Panc1 (cell line): Measurements from ENCODE around the gene SLC9A1. TPM values are rescaled to one million over a fixed set of nuclear protein-coding genes. Genes with fewer than 3 reads are reported as not detected.

Experiments
- ATAC-seq: fragments of 200-7000 bp; cut with Tn5 transposase; 2 replicates; pipeline ENCODE4 v1.9.1; 2020; ENCODE audit warnings: mild to moderate bottlenecking, moderate library complexity
- BruUV-seq: library from RNA; stranded (reverse); fragments of 400-500 nt; replicated peaks from 2 replicates; lab custom pipeline; 2021; lab: Mats Ljungman, UMichigan
- CTCF ChIA-PET: fragments of 300-600 bp; sonication (Branson Sonifier 250); formaldehyde crosslinking; loops from one replicate; lab custom pipeline; 2022; ENCODE audit warnings: antibody characterized with exemption; lab: Charles Lee
- POLR2A ChIA-PET: fragments of 300-600 bp; sonication (Branson Sonifier 250); formaldehyde crosslinking; loops from one replicate; lab custom pipeline; 2022; ENCODE audit warnings: antibody characterized with exemption; lab: Charles Lee
- DNase-seq: peaks from one replicate; pipeline ENCODE4 v3.0.0-alpha.2; 2010; ENCODE audit warnings: low read depth, low spot score
- H3K27ac ChIP-seq: 2 replicates; pipeline ENCODE4 v1.5.1; 2011; ENCODE audit warnings: mild to moderate bottlenecking, low read length, inconsistent platforms
- H3K27me3 ChIP-seq: fragments of 200-500 bp; sonication (Bioruptor generic); 2 replicates; pipeline ENCODE4 v1.6.0; 2014; ENCODE audit warnings: low read length, inconsistent platforms; ENCODE audit not compliant: control insufficient read depth, insufficient read depth
- H3K36me3 ChIP-seq: fragments of 200-500 bp; sonication (Bioruptor generic); 2 replicates; pipeline ENCODE4 v1.5.1; 2014; ENCODE audit warnings: inconsistent platforms, mild to moderate bottlenecking, low read length, moderate library complexity; ENCODE audit not compliant: control insufficient read depth, insufficient read depth
- H3K4me1 ChIP-seq: 2 replicates; pipeline ENCODE4 v1.5.1; 2011; ENCODE audit warnings: inconsistent platforms, mild to moderate bottlenecking, low read length, moderate library complexity; ENCODE audit not compliant: control insufficient read depth, insufficient read depth
- H3K4me3 ChIP-seq, 2 experiments: 2 replicates each; pipeline ENCODE4 v1.5.1; 2011 to 2012; ENCODE audit warnings: low read depth in 2 of 2, low read length in 2 of 2, mild to moderate bottlenecking in 2 of 2, inconsistent platforms in 1 of 2, moderate library complexity in 1 of 2
- H3K9me3 ChIP-seq: fragments of 200-500 bp; sonication (Bioruptor generic); 2 replicates; pipeline ENCODE4 v1.5.1; 2014; ENCODE audit warnings: low read depth, mild to moderate bottlenecking, inconsistent platforms, low read length, moderate library complexity; ENCODE audit not compliant: control insufficient read depth, insufficient read depth
- POLR2AphosphoS5 ChIP-seq: IDR thresholded peaks from 2 replicates; pipeline ENCODE4 v1.6.1; 2012; ENCODE audit warnings: mild to moderate bottlenecking, low read depth, low read length, moderate library complexity
- SIN3A ChIP-seq: IDR thresholded peaks from 2 replicates; pipeline ENCODE4 v1.6.1; 2012; ENCODE audit warnings: low read depth, mild to moderate bottlenecking, low read length, moderate library complexity, borderline replicate concordance; ENCODE audit not compliant: insufficient read depth
- TCF7L2 ChIP-seq: IDR thresholded peaks from 2 replicates; pipeline ENCODE4 v1.6.1; 2011; ENCODE audit warnings: mild to moderate bottlenecking, low read depth, low read length, inconsistent platforms
- in situ Hi-C: cut with HindIII; loops from 2 replicates; pipeline ENCODE4 v1.10.0; 2016; ENCODE audit warnings: low sequenced_read_pairs, low pct_unique_long_range_greater_than_20kb
- intact Hi-C: fragments of 100-400 bp; cut with micrococcal nuclease; formaldehyde crosslinking; loops from one replicate; pipeline ENCODE4 v1.10.0; 2022; ENCODE audit not compliant: unreplicated experiment
- total RNA-seq: library from RNA; stranded (reverse); gene quantifications from one replicate; pipeline ENCODE4 v1.2.1, GENCODE V29; 2021; ENCODE audit not compliant: unreplicated experiment
- TF ChIP-seq, protein P1 (sequence below): fragments of 450-650 bp; IDR thresholded peaks from 2 replicates; pipeline ENCODE4 v1.5.1; 2017; ENCODE audit warnings: mild to moderate bottlenecking
- TF ChIP-seq, protein P2 (sequence below), 2 experiments: IDR thresholded peaks; 2 replicates each; pipeline ENCODE4 v1.6.1; 2011 to 2012; ENCODE audit warnings: low read depth in 2 of 2, control low read depth in 1 of 2, low read length in 1 of 2, mild to moderate bottlenecking in 1 of 2, moderate library complexity in 1 of 2; ENCODE audit not compliant: insufficient read depth in 1 of 2

SLC9A1 gene
- total RNA-seq, 1 experiment from 2014 or later, result 31.3 TPM

DNA sequence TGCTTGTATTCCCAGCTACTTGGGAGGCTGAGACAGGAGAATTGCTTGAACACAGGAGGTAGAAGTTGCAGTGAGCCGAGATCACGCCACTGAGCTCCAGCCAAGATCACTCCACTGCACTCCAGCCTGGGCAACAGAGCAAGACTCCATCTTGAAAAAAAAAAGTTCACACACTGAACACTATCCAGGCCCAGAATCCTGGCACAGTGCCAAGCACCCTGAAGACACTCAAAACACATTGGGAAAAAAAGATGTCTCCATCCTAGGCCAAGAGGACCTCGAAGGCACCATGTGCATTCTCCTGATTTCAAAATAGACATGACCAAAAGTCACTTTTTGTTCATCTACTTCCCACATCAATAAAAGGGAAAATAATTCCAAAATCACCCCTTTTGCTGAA lies 38.7 kb downstream of the SLC9A1 start:
- Histone ChIP-seq H3K9me3 (no peaks in the 10 kb centered on the region), H3K4me1 (peaks cover 8% of the 10 kb centered on the region), H3K27me3 (no peaks in the 10 kb centered on the region), H3K27ac (no peak overlapping the region), H3K36me3 (no peaks in the 10 kb centered on the region), H3K4me3 (no peak overlapping the region)
- in situ Hi-C loops (no loop called here), intact Hi-C loops (no loop called here)
- ATAC-seq, result no peak
- ChIA-PET CTCF (interaction anchor here (0.6 kb wide), 1 partner anchor 26 kb away, joined by 3 read pairs; no protein-coding TSS in a partner anchor), POLR2A (no interaction called here)
- BruUV-seq, result no TSS peak
- no peak for DNase-seq
- TF ChIP-seq, protein P1, sequence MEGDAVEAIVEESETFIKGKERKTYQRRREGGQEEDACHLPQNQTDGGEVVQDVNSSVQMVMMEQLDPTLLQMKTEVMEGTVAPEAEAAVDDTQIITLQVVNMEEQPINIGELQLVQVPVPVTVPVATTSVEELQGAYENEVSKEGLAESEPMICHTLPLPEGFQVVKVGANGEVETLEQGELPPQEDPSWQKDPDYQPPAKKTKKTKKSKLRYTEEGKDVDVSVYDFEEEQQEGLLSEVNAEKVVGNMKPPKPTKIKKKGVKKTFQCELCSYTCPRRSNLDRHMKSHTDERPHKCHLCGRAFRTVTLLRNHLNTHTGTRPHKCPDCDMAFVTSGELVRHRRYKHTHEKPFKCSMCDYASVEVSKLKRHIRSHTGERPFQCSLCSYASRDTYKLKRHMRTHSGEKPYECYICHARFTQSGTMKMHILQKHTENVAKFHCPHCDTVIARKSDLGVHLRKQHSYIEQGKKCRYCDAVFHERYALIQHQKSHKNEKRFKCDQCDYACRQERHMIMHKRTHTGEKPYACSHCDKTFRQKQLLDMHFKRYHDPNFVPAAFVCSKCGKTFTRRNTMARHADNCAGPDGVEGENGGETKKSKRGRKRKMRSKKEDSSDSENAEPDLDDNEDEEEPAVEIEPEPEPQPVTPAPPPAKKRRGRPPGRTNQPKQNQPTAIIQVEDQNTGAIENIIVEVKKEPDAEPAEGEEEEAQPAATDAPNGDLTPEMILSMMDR, result no peak

DNA sequence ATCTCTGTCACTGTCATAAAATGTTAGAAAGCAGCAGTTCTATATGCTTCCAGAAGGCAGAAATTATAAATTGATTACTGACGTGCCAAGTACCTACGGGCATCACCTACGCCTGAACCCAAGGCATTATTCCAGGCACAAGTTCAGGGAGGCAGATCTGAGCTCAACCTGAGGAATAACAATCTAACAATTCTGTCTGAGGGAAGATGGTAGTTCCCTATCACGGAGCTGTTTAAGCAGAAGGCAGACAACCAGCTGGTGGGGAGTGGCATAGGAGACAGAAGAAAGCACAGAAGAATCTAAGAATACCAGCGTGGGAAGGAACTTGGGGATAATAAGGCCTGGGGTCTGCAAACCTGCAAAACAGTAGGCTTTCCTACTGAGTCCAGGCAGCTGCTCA lies 40.4 kb downstream of the SLC9A1 start:
- no peak for TF ChIP-seq POLR2AphosphoS5
- TF ChIP-seq, protein P1, result no peak
- TF ChIP-seq, protein P2, sequence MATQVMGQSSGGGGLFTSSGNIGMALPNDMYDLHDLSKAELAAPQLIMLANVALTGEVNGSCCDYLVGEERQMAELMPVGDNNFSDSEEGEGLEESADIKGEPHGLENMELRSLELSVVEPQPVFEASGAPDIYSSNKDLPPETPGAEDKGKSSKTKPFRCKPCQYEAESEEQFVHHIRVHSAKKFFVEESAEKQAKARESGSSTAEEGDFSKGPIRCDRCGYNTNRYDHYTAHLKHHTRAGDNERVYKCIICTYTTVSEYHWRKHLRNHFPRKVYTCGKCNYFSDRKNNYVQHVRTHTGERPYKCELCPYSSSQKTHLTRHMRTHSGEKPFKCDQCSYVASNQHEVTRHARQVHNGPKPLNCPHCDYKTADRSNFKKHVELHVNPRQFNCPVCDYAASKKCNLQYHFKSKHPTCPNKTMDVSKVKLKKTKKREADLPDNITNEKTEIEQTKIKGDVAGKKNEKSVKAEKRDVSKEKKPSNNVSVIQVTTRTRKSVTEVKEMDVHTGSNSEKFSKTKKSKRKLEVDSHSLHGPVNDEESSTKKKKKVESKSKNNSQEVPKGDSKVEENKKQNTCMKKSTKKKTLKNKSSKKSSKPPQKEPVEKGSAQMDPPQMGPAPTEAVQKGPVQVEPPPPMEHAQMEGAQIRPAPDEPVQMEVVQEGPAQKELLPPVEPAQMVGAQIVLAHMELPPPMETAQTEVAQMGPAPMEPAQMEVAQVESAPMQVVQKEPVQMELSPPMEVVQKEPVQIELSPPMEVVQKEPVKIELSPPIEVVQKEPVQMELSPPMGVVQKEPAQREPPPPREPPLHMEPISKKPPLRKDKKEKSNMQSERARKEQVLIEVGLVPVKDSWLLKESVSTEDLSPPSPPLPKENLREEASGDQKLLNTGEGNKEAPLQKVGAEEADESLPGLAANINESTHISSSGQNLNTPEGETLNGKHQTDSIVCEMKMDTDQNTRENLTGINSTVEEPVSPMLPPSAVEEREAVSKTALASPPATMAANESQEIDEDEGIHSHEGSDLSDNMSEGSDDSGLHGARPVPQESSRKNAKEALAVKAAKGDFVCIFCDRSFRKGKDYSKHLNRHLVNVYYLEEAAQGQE (IDR thresholded peaks at IDR 0.05; ENCODE audit: insufficient read depth in 1 of 2, low read depth in 2 of 2, low read length in 1 of 2), result no peak
- TF ChIP-seq TCF7L2, result no peak
- no peak for TF ChIP-seq SIN3A
- in situ Hi-C loops, result no loop called here
- ChIA-PET POLR2A (no interaction called here), CTCF (no interaction called here)
- DNase-seq (no peak), ATAC-seq (no peak)
- no peaks in the 10 kb centered on the region for H3K27me3 ChIP-seq
- BruUV-seq, result no TSS peak
- H3K4me1 ChIP-seq, result peaks cover 11% of the 10 kb centered on the region
- no peaks in the 10 kb centered on the region for H3K36me3 ChIP-seq
- H3K4me3 ChIP-seq, result no peak overlapping the region
- intact Hi-C loops, result no loop called here
- H3K9me3 ChIP-seq, result no peaks in the 10 kb centered on the region
- no peak overlapping the region for H3K27ac ChIP-seq

DNA sequence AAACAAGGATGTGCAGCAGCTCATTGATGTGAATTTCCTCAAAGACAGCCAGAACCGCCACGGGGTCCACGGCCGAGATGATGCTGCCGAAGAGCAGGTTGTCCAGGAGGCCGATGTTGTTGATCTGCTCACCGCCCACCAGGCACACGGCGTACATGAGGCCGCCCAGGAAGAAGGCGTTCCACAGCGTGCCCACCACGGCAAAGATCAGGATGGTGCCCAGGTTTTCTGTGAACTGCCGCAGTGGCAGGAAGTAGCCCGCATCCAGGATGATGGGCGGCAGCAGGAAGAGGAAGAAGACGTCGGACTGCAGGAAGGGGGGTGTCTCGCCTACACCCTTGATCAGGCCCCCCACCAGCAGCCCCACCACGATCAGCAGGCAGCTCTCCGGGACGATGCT lies 41.1 kb downstream of the SLC9A1 start:
- in situ Hi-C loops, result no loop called here
- POLR2A ChIA-PET, result no interaction called here

More for the DNA sequence above, 41.1 kb downstream of the SLC9A1 start:
- TF ChIP-seq SIN3A, result no peak
- TF ChIP-seq, protein P2 (IDR thresholded peaks at IDR 0.05; ENCODE audit: insufficient read depth in 1 of 2, low read depth in 2 of 2, low read length in 1 of 2), result no peak
- TF ChIP-seq POLR2AphosphoS5, result no peak
- TF ChIP-seq, protein P1, result no peak
- TF ChIP-seq TCF7L2, result no peak
- Histone ChIP-seq H3K36me3 (no peaks in the 10 kb centered on the region), H3K9me3 (no peaks in the 10 kb centered on the region), H3K27me3 (no peaks in the 10 kb centered on the region), H3K4me3 (no peak overlapping the region), H3K4me1 (peaks cover 11% of the 10 kb centered on the region), H3K27ac (no peak overlapping the region)
- no TSS peak for BruUV-seq
- intact Hi-C loops, result no loop called here
- CTCF ChIA-PET, result no interaction called here
- no peak for ATAC-seq
- no peak for DNase-seq
